GM06990 (cell line): Measurements from ENCODE around the gene SLX9.

ENCODE experiments used
- DNase-seq: peaks from one replicate; pipeline ENCODE4 v3.0.0-alpha.2; 2011; ENCODE audit not compliant: insufficient read length; ENCODE audit errors: extremely low read depth
- H3K27me3 ChIP-seq: replicated peaks from 2 replicates; pipeline ENCODE4 v1.6.0; 2011; ENCODE audit warnings: low read length; ENCODE audit not compliant: control insufficient read depth, insufficient read depth
- H3K36me3 ChIP-seq: 2 replicates; pipeline ENCODE4 v1.5.1; 2011; ENCODE audit warnings: low read length; ENCODE audit not compliant: control insufficient read depth, insufficient read depth
- H3K4me3 ChIP-seq: replicated peaks from 2 replicates; pipeline ENCODE4 v1.5.1; 2011; ENCODE audit warnings: low read depth, mild to moderate bottlenecking, control low read depth, low read length
- TF ChIP-seq, protein P1 (sequence below): IDR thresholded peaks from 2 replicates; pipeline ENCODE4 v1.5.1; 2011; ENCODE audit warnings: low read length, control low read depth, mild to moderate bottlenecking, inconsistent platforms; ENCODE audit not compliant: insufficient read depth, poor library complexity, severe bottlenecking

Gene SLX9

GRCh38 chr21:45004481-45005247, 64.8 kb downstream of the SLX9 start:
- Histone ChIP-seq H3K27me3 (no peaks in the 10 kb centered on the region; the same call in 1 of the 2 replicates), H3K4me3 (no peak overlapping the region), H3K36me3 (no peaks in the 10 kb centered on the region)
- TF ChIP-seq, protein P1, sequence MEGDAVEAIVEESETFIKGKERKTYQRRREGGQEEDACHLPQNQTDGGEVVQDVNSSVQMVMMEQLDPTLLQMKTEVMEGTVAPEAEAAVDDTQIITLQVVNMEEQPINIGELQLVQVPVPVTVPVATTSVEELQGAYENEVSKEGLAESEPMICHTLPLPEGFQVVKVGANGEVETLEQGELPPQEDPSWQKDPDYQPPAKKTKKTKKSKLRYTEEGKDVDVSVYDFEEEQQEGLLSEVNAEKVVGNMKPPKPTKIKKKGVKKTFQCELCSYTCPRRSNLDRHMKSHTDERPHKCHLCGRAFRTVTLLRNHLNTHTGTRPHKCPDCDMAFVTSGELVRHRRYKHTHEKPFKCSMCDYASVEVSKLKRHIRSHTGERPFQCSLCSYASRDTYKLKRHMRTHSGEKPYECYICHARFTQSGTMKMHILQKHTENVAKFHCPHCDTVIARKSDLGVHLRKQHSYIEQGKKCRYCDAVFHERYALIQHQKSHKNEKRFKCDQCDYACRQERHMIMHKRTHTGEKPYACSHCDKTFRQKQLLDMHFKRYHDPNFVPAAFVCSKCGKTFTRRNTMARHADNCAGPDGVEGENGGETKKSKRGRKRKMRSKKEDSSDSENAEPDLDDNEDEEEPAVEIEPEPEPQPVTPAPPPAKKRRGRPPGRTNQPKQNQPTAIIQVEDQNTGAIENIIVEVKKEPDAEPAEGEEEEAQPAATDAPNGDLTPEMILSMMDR, result no peak
- no peak for DNase-seq

DNA sequence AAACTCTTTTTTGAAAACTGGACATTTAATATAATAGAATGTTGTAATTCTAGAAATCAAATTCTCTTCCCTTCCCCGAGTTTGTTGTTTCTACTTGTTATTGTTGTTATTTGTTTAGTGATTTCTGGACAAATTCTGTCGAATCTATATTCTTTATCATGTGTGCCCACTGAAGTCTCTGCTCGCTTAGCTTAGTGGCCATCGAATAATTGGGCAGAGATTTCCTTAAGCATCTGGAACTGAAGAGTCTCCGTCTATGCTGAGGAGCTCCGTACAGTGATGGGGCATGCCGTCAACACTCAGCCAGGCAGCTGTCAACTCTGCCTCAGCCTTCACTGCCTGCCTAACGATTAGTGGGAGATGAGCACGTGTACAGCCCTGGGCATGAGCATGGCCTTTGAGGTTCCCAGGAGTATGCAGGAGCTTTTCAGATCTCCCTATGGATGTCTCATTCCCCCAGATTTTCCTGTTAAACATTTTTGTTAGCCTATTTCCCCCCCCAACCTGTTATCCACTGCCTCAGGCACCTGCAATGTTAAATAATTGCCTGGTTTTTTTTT, 66.8 kb downstream of the SLX9 start:
- no peak for DNase-seq
- TF ChIP-seq, protein P1, result no peak
- no peak overlapping the region for H3K4me3 ChIP-seq
- H3K36me3 ChIP-seq, result no peaks in the 10 kb centered on the region
- H3K27me3 ChIP-seq, result no peaks in the 10 kb centered on the region; the same call in 1 of the 2 replicates

- H3K27me3 ChIP-seq, result no peaks in the 10 kb centered on the region; the same call in 1 of the 2 replicates
- H3K4me3 ChIP-seq, result no peak overlapping the region
- H3K36me3 ChIP-seq, result no peaks in the 10 kb centered on the region
- TF ChIP-seq, protein P1, result no peak
- DNase-seq, result no peak
Observed at GRCh38 chr21:45009616-45010015, 69.8 kb downstream of the SLX9 start.

GRCh38 chr21:45010096-45010495, 70.3 kb downstream of the SLX9 start:
- DNase-seq, result no peak
- H3K36me3 ChIP-seq, result no peaks in the 10 kb centered on the region
- no peaks in the 10 kb centered on the region; the same call in 1 of the 2 replicates for H3K27me3 ChIP-seq
- TF ChIP-seq, protein P1, result no peak
- no peak overlapping the region for H3K4me3 ChIP-seq

- Histone ChIP-seq H3K4me3 (no peak overlapping the region), H3K36me3 (no peaks in the 10 kb centered on the region), H3K27me3 (no peaks in the 10 kb centered on the region; the same call in 1 of the 2 replicates)
- TF ChIP-seq, protein P1, result no peak
- no peak for DNase-seq
Observed at GRCh38 chr21:45010860-45011259, 71.0 kb downstream of the SLX9 start.

DNA sequence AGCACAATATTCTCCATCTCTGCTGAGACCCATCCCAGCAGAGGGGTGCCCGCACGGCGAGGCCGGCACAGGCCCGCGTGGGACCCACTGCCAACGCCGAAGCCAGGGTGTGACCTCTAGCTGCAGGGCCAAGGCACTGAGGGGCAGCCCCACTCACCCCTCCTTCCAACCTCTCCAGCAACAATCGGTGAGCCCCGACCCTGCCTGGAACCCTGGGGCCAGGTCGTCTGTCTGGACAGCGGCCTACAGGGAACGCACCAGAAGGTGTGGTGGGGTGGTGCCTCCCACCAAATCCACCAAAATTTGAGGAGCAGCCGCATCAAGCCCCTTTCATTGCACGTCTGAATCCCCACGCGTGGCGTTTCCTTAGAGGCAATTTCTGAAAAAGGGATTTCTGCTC, 71.6 kb downstream of the SLX9 start:
- no peak for DNase-seq
- Histone ChIP-seq H3K36me3 (no peaks in the 10 kb centered on the region), H3K27me3 (no peaks in the 10 kb centered on the region; the same call in 1 of the 2 replicates), H3K4me3 (no peak overlapping the region)
- TF ChIP-seq, protein P1, result no peak
